GM19395 (cell line): ENCODE results near the gene PRDM11.

Source experiments
- ATAC-seq: cut with Tn5 transposase; IDR thresholded peaks from one replicate; pipeline ENCODE4 v1.9.1; 2021; ENCODE audit warnings: mild to moderate bottlenecking, moderate library complexity; ENCODE audit not compliant: unreplicated experiment

PRDM11 gene

DNA sequence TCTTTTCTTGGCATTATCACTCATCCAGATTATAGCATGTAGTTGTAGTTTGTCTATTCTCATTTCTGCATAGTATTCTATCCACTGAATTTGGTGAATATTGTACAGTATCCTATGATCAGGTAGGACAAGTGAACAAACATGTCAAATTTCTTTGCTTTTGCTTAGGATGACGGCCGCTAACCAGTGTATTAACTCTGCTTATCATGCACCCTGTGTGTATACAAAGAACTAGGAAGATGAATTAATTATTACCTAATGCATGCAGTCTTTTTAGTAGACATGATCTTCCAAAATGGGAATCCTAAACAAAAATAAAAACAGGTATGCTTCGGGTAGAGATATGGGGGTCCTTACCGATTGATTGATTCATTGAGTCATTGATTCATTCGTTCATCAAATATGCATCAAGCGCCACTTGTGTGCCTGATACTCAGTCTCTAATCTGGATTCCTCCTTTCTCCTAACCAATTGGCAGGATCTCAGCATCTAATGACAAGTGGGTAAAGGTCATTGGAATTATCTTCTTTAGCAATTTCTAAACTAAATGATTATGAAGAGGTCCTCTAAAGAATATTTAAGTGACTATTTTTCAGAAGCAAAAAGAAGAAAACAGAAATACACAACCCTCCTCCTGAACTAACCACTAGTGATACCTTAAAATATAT, 27.9 kb downstream of the PRDM11 start:
- ATAC-seq: no peak

DNA sequence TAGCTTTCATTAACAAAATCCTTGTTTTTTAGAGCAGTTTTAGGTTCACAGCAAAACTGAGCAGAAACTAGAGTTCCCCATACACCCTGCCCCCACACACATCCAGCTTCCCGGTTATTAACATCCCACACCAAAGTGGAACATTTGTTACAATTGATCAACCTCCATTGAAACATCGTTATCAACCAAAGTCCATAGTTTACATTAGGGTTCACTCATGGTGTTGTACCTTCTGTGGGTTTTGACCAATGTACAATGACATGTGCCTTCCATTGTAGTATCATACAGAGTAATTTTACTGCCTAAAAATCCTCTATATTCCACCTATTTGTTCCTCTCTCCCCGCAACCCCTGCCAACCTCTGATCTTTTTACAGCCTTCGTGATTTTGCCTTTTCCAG, 28.5 kb downstream of the PRDM11 start:
- no peak for ATAC-seq

DNA sequence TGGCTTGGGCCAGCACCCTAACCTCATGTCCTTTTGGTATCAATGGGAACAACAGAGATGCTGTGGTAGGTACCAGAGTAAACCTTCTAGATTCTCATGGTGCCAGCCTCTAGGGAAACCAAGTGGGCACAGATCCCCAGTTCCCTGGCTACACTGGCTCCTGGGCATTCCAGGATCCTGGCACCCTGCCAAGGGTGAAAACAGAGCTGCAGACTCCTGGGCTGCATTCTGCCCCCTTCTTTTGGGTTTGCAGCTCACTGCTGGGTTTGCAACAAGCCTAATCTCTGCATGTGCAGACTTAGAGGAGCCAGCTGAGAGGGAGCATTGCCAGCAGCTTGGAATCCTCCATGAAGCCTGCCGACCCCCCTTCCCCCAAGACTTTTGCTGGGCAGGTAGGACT, 30.6 kb downstream of the PRDM11 start:
- no peak for ATAC-seq

DNA sequence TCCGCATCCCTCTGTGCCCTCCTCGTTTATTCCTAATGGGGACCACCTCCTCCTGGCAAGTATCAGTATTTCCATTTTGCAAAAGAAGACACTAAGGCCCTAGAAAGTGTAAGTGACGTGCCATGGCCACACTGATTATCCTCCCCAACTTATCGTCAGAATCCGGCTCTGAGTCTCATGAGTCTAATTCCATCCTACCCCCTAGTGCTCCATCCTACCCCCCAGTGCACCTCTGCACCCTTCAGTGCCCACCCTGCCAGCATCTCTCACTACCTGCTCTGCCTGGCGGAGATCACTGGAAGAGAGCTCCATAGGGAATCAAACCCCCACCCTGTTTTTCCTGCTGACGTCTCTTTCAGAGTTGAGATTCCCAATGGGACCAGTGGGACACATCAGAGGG, 31.8 kb downstream of the PRDM11 start:
- ATAC-seq: no peak

DNA sequence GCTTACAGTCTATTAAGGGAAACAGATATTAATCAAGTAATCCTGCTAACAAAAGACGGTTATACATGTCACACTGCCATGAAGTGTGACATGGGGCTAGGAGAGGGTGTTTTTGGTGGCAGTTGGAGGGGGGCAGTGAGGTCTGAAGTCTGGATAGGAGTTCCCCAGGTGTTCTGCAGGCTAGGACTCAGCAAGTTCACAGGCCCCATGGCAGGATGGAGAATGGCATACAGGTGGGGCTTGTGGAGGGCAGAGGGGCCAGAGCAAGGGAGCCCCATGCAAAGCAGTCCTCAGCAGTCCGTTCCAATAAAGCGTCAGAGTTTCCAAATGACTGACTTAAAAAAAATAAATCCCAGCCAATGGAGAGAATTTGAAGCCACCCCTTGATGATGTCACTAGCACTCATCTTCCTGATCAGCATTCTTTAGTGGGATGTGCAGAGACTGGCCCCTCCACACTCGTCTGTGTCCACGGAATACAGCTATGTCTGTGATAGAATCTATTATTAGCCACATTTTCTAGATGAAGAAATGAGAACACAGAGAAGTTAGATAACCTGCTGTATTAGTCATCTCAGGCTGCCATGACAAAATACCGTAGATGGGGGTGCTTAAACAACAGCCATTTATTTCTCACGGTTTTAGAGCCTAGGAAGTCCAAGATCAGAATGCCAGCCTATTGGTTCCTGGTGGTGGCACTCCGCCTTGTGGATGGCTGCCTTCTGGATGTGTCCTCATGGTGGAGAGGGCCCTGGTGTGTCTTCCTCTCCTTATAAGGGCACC, 32.6 kb downstream of the PRDM11 start:
- no peak for ATAC-seq

DNA sequence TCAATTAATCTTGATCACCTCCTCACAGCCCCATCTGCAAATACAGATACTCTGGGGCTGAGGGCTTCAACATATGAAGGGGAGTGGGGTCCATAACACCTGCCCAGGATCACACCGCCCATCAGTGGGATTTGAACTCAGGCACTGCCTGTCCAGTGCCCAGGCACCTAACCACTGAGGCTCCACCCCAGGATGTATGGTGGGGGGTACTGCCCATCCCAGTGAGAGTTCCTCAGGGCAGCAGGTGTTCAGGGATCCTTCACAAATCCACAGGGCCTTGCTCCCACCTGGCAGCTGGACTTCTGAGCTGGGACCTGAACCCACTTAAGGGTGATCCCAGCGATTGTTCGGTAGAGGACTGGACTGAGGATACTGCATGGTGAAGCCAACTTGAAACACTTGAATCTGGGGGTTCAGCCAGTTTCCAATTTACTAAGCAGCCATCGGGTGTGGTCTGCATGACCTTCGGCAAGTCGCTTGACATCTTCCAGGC, 33.3 kb downstream of the PRDM11 start:
- no peak for ATAC-seq

DNA sequence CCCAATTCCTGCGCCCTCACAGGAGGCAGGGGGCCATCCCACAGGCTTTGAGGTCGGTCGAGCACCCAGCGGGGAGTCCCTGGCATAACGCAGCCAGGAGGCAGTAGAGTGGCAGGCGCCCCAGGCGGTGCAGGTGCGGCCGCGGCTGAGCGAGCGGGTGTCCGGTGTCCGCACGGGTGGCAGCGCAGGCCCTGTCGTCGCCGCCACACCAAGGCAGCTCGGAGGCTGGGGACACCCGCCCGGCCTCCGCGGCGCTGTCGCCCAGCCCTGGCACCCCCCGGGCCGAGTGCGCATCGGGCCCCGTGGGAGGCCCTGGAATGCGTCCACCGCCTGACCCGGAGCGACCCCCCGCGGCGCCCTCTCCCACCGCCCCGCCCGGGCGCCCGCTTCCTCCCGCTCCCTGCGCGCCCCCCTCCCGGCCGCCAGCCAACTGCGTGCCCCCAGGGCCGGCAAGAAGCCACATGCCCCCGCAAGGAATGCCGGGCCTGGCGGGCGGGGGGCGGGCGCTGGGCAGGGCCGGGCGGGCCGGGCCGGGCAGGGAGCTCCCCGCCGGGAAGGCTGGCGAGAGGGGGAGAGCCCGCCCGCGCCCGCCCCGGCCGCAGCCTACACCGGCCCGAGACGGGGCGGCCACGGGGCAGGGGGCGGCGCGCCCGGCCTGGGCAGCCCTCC, 33.9 kb downstream of the PRDM11 start:
- ATAC-seq: no peak

DNA sequence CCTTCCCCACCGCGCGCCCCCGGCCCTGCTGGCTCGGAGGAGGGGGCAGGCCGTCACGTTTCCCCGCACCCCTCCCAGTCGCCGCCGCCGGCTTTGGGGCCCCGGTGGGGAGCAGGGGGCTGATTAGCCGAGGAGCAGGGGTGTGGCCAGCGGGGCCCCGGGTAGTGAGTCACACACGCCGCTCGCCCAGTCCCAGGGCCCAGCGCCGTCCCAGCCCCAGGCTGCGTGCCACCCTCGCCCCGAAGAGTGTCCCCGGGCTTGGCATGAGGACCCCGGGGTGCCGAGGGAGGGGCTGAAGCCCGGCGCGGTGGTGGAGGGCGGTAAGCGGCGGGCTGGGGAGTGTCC, 34.4 kb downstream of the PRDM11 start:
- ATAC-seq: no peak

DNA sequence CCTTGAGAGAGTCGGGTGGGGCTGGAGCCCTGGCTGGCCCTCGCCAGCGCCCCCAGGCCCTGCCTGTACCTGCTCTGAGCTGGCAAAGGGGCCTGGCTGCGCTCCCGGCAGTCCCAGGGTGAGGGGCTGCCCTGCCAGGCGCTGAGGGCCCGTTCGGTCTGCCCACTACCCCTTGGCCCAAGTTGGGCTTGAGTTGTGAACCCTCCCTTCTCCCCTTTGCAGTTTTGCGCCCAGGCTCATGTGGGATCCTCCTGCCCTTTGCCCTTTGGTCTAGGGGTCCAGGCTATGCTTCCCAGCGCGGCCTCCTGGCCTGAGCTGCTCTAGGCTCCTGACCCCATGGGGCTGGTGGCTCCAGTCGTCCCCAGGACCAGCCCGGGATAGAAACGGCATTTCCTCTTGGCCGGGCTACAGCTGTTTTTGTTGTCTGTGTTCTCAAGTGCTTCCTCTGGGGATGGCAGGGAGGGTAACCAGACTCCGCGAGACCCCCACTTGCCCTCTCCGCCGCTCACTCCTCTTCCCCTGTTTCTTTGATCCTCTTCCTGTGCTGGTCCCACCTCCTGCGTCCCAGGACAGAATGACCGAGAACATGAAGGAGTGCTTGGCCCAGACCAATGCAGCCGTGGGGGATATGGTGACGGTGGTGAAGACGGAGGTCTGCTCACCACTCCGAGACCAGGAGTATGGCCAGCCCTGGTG, 34.9 kb downstream of the PRDM11 start:
- no peak for ATAC-seq

DNA sequence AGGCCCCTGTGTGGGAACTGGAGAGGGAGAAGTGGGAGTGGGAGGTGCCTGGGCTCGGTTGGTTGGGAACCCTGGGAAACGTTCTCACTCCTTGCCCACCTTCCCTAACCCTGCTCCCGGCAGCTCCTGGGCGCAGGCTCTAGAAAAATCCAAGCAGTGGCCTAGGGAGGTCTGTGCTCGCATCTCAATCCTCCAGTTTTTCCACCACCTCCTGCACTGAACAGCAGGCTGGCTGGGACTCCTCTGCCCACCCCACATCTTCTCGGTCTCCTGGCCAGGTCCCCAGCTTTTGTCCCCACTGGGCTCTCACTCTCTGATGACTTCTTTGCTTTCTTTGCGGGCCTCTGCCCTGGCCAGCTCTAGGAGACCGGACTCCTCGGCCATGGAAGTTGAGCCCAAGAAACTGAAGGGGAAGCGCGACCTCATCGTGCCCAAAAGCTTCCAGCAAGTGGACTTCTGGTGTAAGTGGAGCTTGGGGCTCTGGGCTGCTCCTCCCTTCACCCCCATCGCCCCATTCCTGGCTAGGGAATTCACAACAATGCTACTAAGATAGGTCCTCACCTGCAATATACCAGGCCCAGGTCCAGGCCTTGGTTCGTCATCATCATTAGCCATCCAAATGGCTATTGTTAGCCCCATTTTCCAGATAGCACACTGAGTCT, 35.6 kb downstream of the PRDM11 start:
- no peak for ATAC-seq

DNA sequence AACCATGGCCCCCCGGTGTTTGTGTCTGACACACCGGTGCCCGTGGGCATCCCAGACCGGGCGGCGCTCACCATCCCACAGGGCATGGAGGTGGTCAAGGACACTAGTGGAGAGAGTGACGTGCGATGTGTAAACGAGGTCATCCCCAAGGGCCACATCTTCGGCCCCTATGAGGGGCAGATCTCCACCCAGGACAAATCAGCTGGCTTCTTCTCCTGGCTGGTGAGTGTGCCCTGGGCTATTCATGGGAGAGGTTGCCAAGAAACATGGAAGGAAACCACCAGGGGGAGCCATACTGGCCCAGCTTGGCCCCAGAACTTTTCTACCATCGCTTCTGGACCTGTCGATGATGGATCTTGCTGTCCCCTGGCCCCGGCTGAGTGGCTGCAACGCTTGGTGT, 36.5 kb downstream of the PRDM11 start:
- ATAC-seq: no peak

DNA sequence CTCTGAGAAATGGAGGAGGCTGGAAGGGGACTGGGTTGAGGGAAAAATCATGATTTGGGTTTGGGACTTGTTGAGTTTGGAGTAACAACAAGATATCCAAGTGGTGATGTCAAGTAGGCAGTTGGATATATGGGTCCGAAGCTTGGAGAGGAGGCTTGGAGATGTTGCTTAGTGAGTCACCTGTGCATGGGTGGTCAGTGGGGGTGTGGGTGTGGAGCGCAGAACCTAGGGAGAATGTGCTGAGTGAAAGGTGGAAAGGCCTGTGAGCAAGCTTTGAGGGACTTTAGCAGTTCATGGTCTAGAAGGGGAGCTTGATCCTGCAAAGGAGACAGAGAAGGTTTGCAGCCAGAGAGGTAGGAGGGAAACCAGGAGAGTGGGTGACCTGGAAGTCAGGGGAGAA, 38.2 kb downstream of the PRDM11 start:
- ATAC-seq: no peak

DNA sequence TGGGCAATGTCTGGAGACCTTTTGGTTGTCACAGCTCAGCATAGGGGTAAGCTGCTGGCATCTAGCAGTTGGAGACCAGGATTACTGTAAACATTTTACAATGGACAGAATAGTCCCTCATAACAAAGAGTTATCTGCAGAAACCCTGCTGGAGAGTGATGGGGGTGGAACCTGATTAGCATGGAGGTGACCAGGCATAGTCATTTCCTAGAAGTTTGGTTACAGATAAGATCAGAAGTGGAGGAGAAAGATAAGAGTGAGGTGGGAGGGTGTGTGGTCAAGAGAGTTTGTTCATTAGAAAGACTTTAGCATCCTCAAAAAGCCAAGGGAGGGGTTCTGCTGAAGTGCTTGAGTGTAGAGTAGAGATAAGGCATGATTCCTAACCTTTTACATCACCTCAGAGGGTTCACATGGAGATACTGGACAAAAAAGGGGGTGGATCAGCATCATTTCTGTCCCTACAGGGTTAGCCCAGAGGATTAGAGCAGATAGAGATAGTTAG, 38.8 kb downstream of the PRDM11 start:
- no peak for ATAC-seq

DNA sequence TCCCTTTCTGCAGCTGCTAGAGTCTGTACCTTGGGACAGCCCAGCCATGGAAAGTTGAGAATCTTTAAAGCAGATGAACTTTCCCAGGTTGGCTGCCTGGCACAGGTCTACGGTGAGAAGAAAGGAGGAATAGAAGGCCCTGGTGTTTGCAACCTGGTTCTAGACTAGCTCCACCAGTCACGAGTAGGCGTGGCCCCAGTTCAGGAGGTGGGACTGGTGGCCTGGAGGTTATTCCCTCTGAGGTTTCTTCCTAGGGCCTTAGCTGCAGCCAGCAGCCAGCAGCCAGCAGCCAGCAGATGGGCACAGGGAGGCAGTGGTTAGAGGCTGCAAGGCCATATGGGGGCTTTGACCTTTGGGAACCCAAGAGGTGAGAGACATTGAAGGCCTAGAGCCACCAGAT, 40.9 kb downstream of the PRDM11 start:
- no peak for ATAC-seq

DNA sequence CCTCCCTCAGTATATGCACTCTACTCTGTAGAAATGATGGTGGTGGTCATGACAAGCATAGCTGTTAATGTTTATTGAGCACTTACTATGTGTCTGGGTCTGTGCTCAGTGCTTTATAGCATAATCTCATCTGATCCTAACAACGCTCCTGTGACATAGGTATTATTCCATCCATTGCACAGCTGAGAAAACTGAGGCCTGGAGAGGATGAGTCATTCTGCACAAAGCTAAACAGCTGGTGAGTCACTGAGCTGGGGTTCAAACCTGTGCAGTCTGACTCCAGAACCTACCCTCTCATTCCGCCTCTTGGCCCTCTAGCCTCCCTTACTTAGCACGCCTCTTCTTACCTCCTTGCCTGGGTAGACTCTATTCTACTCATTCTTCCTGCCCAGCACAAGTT, 41.7 kb downstream of the PRDM11 start:
- ATAC-seq: no peak

DNA sequence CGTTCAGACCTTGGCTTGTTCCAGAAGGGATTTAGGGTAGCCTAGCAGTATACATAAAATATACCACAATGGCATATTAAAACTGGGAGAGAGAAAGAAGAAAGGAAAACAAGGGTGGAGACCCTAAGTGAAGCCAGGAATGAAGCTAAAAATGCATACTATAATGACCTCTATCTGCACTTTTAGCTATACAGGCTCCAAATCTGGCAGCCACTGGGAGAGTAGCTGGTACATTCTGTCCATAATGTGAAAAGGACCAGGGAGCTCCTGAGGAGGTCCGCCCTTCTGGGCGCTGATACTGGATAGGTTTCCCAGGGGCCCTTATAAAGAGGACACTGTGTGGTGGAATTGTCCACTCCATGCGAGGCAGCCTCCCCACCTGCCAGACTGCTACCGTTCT, 42.8 kb downstream of the PRDM11 start:
- ATAC-seq: no peak

DNA sequence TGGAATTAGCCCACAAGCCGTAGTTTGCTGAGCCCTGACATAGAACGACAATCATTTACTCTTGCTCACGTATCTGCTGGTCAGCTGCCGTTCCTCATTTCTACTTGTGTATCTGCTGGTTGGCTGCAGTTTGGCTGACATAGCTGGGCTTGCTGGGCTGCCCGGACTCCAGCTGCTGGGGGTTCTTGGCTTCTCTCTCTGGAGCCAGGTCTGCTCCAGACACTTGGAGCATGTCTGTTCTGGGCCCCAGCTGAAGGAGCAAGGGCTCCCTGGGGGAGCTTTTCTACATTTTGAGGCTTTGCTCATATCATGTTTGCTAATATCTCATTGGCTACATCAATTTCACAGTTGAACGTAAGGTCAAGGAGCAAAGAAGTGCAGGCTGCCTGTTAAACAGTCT, 47.3 kb downstream of the PRDM11 start:
- ATAC-seq: no peak

DNA sequence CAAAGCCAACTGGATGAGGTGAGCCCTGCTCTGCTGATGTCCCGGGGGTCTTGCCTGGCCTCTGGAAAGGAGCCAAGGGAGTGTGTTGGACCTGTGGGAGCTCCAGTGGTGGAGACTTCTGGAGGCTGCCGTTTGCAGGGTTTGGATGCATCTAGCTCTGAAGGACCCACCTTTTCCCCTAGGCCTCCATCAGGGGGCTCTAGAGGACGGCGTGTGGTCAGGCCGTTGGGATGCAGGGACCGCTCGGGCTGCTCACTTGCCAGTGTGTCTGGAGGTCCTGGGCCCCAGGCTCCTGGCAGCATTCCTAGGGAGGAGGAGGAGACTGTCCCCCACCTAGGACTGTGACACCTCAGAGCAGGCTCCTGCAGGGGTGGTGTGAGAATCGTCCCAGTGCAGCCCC, 58.3 kb downstream of the PRDM11 start:
- no peak for ATAC-seq

DNA sequence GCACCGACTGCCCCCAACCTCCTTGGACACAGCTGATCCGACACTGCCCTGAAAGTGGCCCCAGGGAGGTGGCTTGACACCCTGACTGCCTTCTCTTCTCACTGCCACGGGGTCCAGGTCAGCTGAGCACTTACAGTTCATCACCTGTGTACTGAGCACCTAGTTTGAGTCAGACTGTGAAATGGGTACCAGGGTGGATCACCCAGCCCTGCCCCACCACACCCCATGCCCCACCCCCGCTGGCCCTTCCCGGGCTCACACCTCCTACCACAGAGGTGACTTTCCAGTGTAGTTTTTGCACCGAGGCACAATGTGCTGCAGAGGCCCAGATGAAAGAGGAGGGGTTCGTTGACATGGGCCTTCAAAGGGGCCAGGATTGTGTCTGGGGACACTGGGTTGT, 59.5 kb downstream of the PRDM11 start:
- no peak for ATAC-seq

DNA sequence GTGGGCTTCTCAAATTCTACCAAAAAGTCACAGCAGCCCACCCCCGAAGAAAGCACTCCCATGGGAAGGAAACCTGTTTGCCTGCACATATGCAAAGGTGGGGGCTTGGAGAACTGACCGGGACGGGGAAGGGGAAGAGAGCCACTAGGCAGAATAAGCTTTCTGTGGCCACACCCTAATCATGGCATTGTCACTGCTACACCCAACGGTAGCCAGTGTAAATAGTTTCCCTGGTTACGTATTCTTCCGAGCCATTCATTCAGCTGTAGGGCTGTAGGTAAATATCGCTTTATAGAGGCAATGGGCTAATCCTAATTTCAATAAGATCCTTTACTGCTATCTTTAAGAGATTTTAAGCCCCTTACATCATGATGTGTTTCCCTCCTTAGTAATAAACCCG, 61.7 kb downstream of the PRDM11 start:
- no peak for ATAC-seq
